Transverse colon (tissue), 4 donors: ENCODE results near the gene NECTIN1. TPM values are rescaled to one million over a fixed set of nuclear protein-coding genes. Genes with fewer than 3 reads are reported as not detected.
A peak's percentile ranks its signal among the peaks of the same experiment; 100 is the strongest.

Source experiments
- DNase-seq: peaks from one replicate; pipeline ENCODE4 v3.0.0-alpha.2; 2019
- H3K27ac ChIP-seq, 4 donors: fragments of 200-600 bp; sonication (generic); 2 replicates each; pipeline ENCODE4 v1.5.1; 2016 to 2018; ENCODE audit warnings: inconsistent platforms in 4 of 4
- H3K27me3 ChIP-seq: fragments of 200-600 bp; sonication (generic); 2 replicates; pipeline ENCODE4 v1.5.1; 2017; ENCODE audit warnings: inconsistent platforms
- H3K36me3 ChIP-seq, 4 donors: fragments of 200-600 bp; sonication (generic); 2 replicates each; pipeline ENCODE4 v1.5.1; 2017 to 2019; ENCODE audit warnings: inconsistent platforms in 4 of 4
- H3K4me1 ChIP-seq, 4 donors: fragments of 200-600 bp; sonication (generic); 2 replicates each; pipeline ENCODE4 v1.5.1; 2017 to 2020; ENCODE audit warnings: inconsistent platforms in 4 of 4
- H3K4me3 ChIP-seq, 4 donors: fragments of 200-600 bp; sonication (generic); 1 replicate in 1 of 4; 2 replicates in 3 of 4; pipeline versions ENCODE4 v1.5.1 to v1.6.1; 2017 to 2019; ENCODE audit warnings: inconsistent platforms in 4 of 4
- H3K9me3 ChIP-seq, 2 donors: fragments of 200-600 bp; sonication (generic); 2 replicates each; pipeline ENCODE4 v1.5.1; 2017 to 2019; ENCODE audit warnings: inconsistent platforms in 2 of 2
- CTCF ChIP-seq, 5 experiments: fragments of 200-600 bp in 3 of 5; fragments of 450-650 bp in 2 of 5; sonication (generic) in 3 of 5; IDR thresholded peaks; 1 replicate in 2 of 5; 2 replicates in 3 of 5; pipeline ENCODE4 v1.5.1; 2016 to 2017; ENCODE audit warnings: antibody characterized with exemption in 5 of 5, inconsistent platforms in 3 of 5, mild to moderate bottlenecking in 2 of 5, moderate library complexity in 1 of 5
- EP300 ChIP-seq: sonication (generic); formaldehyde crosslinking; IDR thresholded peaks from one replicate; pipeline ENCODE4 v1.6.1; 2017; ENCODE audit warnings: antibody characterized with exemption, low read depth
- POLR2A ChIP-seq: fragments of 450-650 bp; IDR thresholded peaks from one replicate; pipeline ENCODE4 v1.6.1; 2016; ENCODE audit warnings: antibody characterized with exemption, mild to moderate bottlenecking, moderate library complexity
- POLR2AphosphoS5 ChIP-seq, 3 donors: sonication (generic); formaldehyde crosslinking; IDR thresholded peaks; one replicate each; pipeline ENCODE4 v1.6.1; 2016; ENCODE audit warnings: antibody characterized with exemption in 3 of 3
- WGBS, 2 donors: methylation state at CpG; one replicate each; pipeline ENCODE4 v1.1.5; 2018; ENCODE audit warnings: low coverage in 1 of 2; 5-methylcytosine and 5-hydroxymethylcytosine counted together
- in situ Hi-C, 4 donors: fragments of 200-750 bp; cut with MboI; loops; one replicate each; pipeline versions ENCODE4 v1.15.0 to v1.15.1; 2017; ENCODE audit warnings: low sequenced_read_pairs in 3 of 4, low pct_ligation_motif_present in 1 of 4, low pct_unique_long_range_greater_than_20kb in 1 of 4
- intact Hi-C: fragments of 100-400 bp; cut with DNase I; formaldehyde crosslinking; loops from one replicate; pipeline ENCODE4 v1.15.1; 2023; ENCODE audit warnings: low total_unique reads
- total RNA-seq, 4 donors: library from RNA; depleted of rRNA; stranded (reverse); fragments of >200 nt; gene quantifications; one replicate each; pipeline ENCODE4 v1.1.0, GENCODE V29; 2016

The NECTIN1 gene
- total RNA-seq, 4 donors from 2014 or later, result 11.0 to 71.2 (median 12.6) TPM

DNA sequence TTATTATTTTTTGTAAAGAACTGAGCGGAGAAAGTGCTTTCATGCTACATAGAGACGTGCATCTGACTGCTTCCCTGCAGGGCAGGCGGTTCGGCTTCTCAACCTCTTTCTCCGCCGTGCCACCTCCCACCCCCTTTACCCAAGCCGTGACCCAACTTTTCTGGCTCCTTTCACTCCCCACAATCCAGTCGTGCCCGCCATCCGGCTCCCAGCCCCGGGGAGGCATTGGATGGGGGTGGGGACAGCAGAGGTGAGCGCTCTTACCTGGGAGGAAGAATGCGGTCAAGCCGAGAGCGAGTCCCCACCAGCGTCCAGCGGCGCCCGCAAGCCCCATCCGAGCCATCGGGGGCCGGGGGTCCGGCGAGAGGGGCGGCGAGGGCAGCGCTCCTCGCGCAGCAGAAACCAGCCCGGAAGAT, 781 bp downstream of the NECTIN1 start:
- H3K27ac ChIP-seq, result peak overlapping the region; percentile 91 to 97 (median 93)
- no peaks in the 10 kb centered on the region for H3K27me3 ChIP-seq
- in situ Hi-C loops (no loop called here), intact Hi-C loops (loop anchor here (2.0 kb wide), 1 partner anchor 61 kb away; no protein-coding TSS in a partner anchor)
- H3K9me3 ChIP-seq, result no peaks in the 10 kb centered on the region
- 0 to 2% methylated on average over 5 to 30 of the region's 30 CpGs for WGBS, 2 donors
- no peaks in the 10 kb centered on the region for H3K36me3 ChIP-seq
- TF ChIP-seq POLR2AphosphoS5 (IDR thresholded peaks at IDR 0.05) (no peak), POLR2A (no peak), CTCF (IDR thresholded peaks at IDR 0.05) (no peak)
- H3K4me3 ChIP-seq, result peak overlapping the region; percentile 65 to 91 (median 78)
- peak; percentile 25 for DNase-seq
- H3K4me1 ChIP-seq, result peaks cover 11 to 40% (median 33%) of the 10 kb centered on the region in 4 donors

DNA sequence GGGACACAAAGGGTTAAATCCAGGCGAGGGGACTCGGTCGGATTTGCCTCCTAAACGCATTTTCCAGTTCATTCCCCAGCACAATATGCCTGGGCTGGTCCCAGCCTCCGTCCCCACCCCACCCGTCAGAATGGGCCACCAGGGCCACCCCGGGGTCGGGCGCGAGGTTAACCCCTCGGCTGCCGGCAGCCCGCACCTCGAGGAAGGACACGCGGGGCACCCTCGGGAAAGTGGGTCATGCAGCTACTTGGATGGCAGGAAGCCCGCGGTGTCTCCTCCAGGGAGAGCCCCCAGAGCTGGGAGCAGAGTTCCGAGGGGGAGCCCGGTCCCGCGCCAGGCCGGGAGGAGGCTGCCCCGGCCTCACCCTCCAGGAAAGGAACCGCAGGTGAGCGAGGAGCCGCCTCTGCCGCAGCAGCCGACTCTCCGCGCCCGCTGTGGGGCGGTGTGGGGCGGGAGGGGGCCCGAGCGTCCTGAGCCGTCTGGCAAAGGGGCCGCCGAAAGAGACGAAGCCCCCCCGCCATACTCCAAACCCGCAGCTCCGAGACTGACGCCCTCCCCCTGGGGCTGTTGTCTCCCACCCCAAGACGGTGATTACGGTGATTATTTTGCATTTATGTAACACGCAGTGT, 1.4 kb downstream of the NECTIN1 start:
- in situ Hi-C loops, result no loop called here
- Histone ChIP-seq H3K4me1 (peaks cover 11 to 40% (median 33%) of the 10 kb centered on the region in 4 donors), H3K27ac (peak overlapping the region; percentile 91 to 97 (median 93)), H3K4me3 (peak overlapping the region; percentile 65 to 91 (median 78)), H3K36me3 (no peaks in the 10 kb centered on the region), H3K9me3 (no peaks in the 10 kb centered on the region), H3K27me3 (no peaks in the 10 kb centered on the region)
- DNase-seq, result peak; percentile 72
- intact Hi-C loops, result loop anchor here (2.0 kb wide), 1 partner anchor 61 kb away; no protein-coding TSS in a partner anchor
- peak in 2 of 5 experiments; percentile 35 to 39 for TF ChIP-seq CTCF (IDR thresholded peaks at IDR 0.05)
- TF ChIP-seq EP300, result no peak
- WGBS, 2 donors, result 0% methylated on average over 4 to 25 of the region's 48 CpGs

- Histone ChIP-seq H3K27me3 (no peaks in the 10 kb centered on the region), H3K36me3 (no peaks in the 10 kb centered on the region), H3K4me3 (peak overlapping the region; percentile 65 to 91 (median 78)), H3K4me1 (peaks cover 11 to 45% (median 37%) of the 10 kb centered on the region in 4 donors), H3K27ac (peak overlapping the region in 3 of 4 donors; percentile 91 to 97 (median 93)), H3K9me3 (no peaks in the 10 kb centered on the region)
- 14 to 16% methylated on average over 11 to 16 of the region's 21 CpGs for whole genome bisulfite sequencing, 2 donors
- in situ Hi-C loops (no loop called here), intact Hi-C loops (no loop called here)
- no peak for DNase-seq
- TF ChIP-seq POLR2AphosphoS5 (IDR thresholded peaks at IDR 0.05) (no peak), CTCF (IDR thresholded peaks at IDR 0.05) (no peak)
Measured at GRCh38 chr11:119726585-119727522, 2.1 kb downstream of the NECTIN1 start.

DNA sequence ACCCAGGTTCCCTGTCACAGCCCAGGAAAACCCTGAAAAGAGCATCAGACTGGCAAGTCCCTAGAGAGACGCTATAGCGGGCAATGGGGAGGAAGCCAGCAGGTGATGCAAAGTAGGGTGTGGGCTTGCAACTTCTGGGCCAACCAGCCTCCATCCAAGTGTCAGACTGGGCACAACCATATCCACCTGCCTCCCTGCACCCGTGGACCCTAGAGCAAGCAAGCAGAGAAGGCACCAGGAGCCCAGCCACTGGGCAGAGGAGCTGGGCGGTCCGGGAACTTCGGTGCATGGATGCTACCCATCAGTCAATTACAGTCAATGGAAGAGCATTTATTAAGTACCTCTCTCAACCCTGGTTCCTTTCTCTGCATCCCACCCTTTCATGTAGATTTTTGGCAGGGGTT, 2.8 kb downstream of the NECTIN1 start:
- Histone ChIP-seq H3K36me3 (no peaks in the 10 kb centered on the region), H3K27me3 (no peaks in the 10 kb centered on the region), H3K27ac (peak overlapping the region in 1 of 4 donors; percentile 97), H3K4me1 (peaks cover 11 to 52% (median 41%) of the 10 kb centered on the region in 4 donors), H3K4me3 (no peak overlapping the region), H3K9me3 (no peaks in the 10 kb centered on the region)
- 61% methylated on average over 5 of the region's 6 CpGs; no CpG with 5 or more reads in 1 of the 2 donors for WGBS, 2 donors
- no peak for TF ChIP-seq POLR2AphosphoS5 (IDR thresholded peaks at IDR 0.05)
- TF ChIP-seq CTCF (IDR thresholded peaks at IDR 0.05), result no peak
- TF ChIP-seq EP300, result no peak
- TF ChIP-seq POLR2A, result no peak
- intact Hi-C loops, result no loop called here
- in situ Hi-C loops, result no loop called here
- no peak for DNase-seq
